GM23338 (cell line): Measurements from ENCODE around the gene SLC25A10.

Experiments used
- CTCF ChIP-seq, 2 experiments: fragments of 200-600 bp in 1 of 2; sonication (generic) in 1 of 2; conservative IDR thresholded peaks; 2 replicates each; pipeline versions ENCODE4 v1.5.1 to v1.6.1; 2016 to 2017; ENCODE audit warnings: antibody characterized with exemption in 2 of 2, low read depth in 2 of 2, mild to moderate bottlenecking in 2 of 2, moderate library complexity in 1 of 2
- EZH2 ChIP-seq: fragments of 200-600 bp; sonication (generic); IDR thresholded peaks from one replicate; pipeline ENCODE4 v1.8.0; 2017; ENCODE audit warnings: antibody characterized with exemption, mild to moderate bottlenecking, low read depth; ENCODE audit not compliant: unreplicated experiment
- EZH2phosphoT487 ChIP-seq: fragments of 200-600 bp; sonication (generic); IDR thresholded peaks from one replicate; pipeline ENCODE4 v1.8.1; 2018; ENCODE audit warnings: antibody characterized with exemption; ENCODE audit not compliant: unreplicated experiment
- JUNB ChIP-seq: IDR thresholded peaks from one replicate; pipeline ENCODE4 v1.6.1; 2016; ENCODE audit warnings: antibody characterized with exemption; ENCODE audit not compliant: unreplicated experiment
- POLR2AphosphoS5 ChIP-seq: IDR thresholded peaks from 2 replicates; pipeline ENCODE4 v1.6.1; 2016; ENCODE audit warnings: antibody characterized with exemption, low read depth
- REST ChIP-seq: IDR thresholded peaks from one replicate; pipeline ENCODE4 v1.6.1; 2018; ENCODE audit warnings: antibody characterized with exemption; ENCODE audit not compliant: unreplicated experiment
- ZNF462 ChIP-seq: fragments of 250-450 bp; sonication (Bioruptor Pico); IDR thresholded peaks from 2 replicates; pipeline ENCODE4 v1.5.0; 2020; ENCODE audit warnings: mild to moderate bottlenecking, moderate library complexity

GRCh38 chr17:81725439-81725838 lies 13.4 kb downstream of the SLC25A10 start:
- TF ChIP-seq ZNF462 = no peak
- TF ChIP-seq CTCF (conservative IDR thresholded peaks at IDR 0.05; ENCODE audit: low read depth in 2 of 2) = no peak
- no peak for TF ChIP-seq EZH2
- no peak for TF ChIP-seq POLR2AphosphoS5
- no peak for TF ChIP-seq EZH2phosphoT487
- TF ChIP-seq REST = no peak
- TF ChIP-seq JUNB = no peak
